ENCODE data around the gene RNASE7.
A peak's percentile ranks its signal among the peaks of the same experiment; 100 is the strongest.

Gene RNASE7

GRCh38 chr14:21069388-21070082 lies 27.4 kb downstream of the RNASE7 start:
- peak in 2 of 3 experiments; percentile 87 to 92 for DNase-seq

- DNase-seq: peak in 2 of 3 experiments; percentile 30 to 92
Measured at GRCh38 chr14:21070083-21070609, 28.0 kb downstream of the RNASE7 start, which contains the start of gene ARHGEF40. ARHGEF40 (plus strand) TSS chr14:21070304; CDS start chr14:21070397, 93 bp downstream.

GRCh38 chr14:21070610-21071224 lies 28.6 kb downstream of the RNASE7 start:
- DNase-seq: peak in 2 of 3 experiments; percentile 76 to 84

GRCh38 chr14:21071225-21072030 lies 29.3 kb downstream of the RNASE7 start:
- DNase-seq: peak; percentile 58 to 96 (median 95)

- DNase-seq: peak in 1 of 3 experiments; percentile 57
Measured at GRCh38 chr14:21072031-21072473, 29.9 kb downstream of the RNASE7 start.

GRCh38 chr14:21072781-21073339 lies 30.7 kb downstream of the RNASE7 start:
- no peak for DNase-seq

GRCh38 chr14:21073921-21074320 lies 31.8 kb downstream of the RNASE7 start:
- DNase-seq: no peak

- no peak for DNase-seq
Measured at GRCh38 chr14:21074398-21075272, 32.5 kb downstream of the RNASE7 start.

GRCh38 chr14:21075719-21076437 lies 33.7 kb downstream of the RNASE7 start:
- no peak for DNase-seq

- DNase-seq: no peak
Measured at GRCh38 chr14:21077672-21078071, 35.5 kb downstream of the RNASE7 start.

GRCh38 chr14:21078287-21078686 lies 36.1 kb downstream of the RNASE7 start:
- DNase-seq: no peak

- DNase-seq: no peak
Measured at GRCh38 chr14:21078726-21079125, 36.6 kb downstream of the RNASE7 start.

- no peak for DNase-seq
Measured at GRCh38 chr14:21081521-21082142, 39.5 kb downstream of the RNASE7 start.

GRCh38 chr14:21083565-21084325 lies 41.6 kb downstream of the RNASE7 start:
- no peak for DNase-seq

- DNase-seq: no peak
Measured at GRCh38 chr14:21084396-21084795, 42.2 kb downstream of the RNASE7 start.

GRCh38 chr14:21084998-21085853 lies 43.1 kb downstream of the RNASE7 start:
- peak in 1 of 3 experiments; percentile 37 for DNase-seq

- DNase-seq: peak in 1 of 3 experiments; percentile 33
Measured at GRCh38 chr14:21086908-21087293, 44.7 kb downstream of the RNASE7 start.

- DNase-seq: peak; percentile 47 to 95 (median 83)
Measured at GRCh38 chr14:21087294-21088091, 45.3 kb downstream of the RNASE7 start.

All from NCI-H1417 (cell line).